HEK293 (cell line): Measurements from ENCODE around the gene RRAS.

Experiments used
- CTCF ChIA-PET: fragments of 350-600 bp; formaldehyde crosslinking; extraction: SDS; loops from one replicate; lab custom pipeline; 2021; ENCODE audit warnings: antibody characterized with exemption; lab: Yijun Ruan, JAX
- POLR2A ChIA-PET: fragments of 300-600 bp; formaldehyde crosslinking; extraction: SDS; loops from one replicate; lab custom pipeline; 2020; ENCODE audit warnings: antibody characterized with exemption, inconsistent platforms; lab: Yijun Ruan, JAX
- H3K27ac ChIP-seq: fragments of 200-500 bp; sonication (Bioruptor generic); 2 replicates; pipeline ENCODE4 v1.5.1; 2014; ENCODE audit warnings: low read depth, low read length, control low read depth, inconsistent platforms; ENCODE audit errors: extremely low read depth
- H3K36me3 ChIP-seq, 2 experiments: fragments of 200-500 bp in 1 of 2; sonication (Bioruptor generic) in 1 of 2; 1 replicate in 1 of 2; 2 replicates in 1 of 2; pipeline ENCODE4 v1.5.1; 2014 to 2017; ENCODE audit warnings: inconsistent platforms in 2 of 2, low read length in 2 of 2; ENCODE audit not compliant: control insufficient read depth in 2 of 2, insufficient read depth in 1 of 2
- H3K4me1 ChIP-seq: fragments of 200-500 bp; sonication (Bioruptor generic); 2 replicates; pipeline ENCODE4 v1.5.1; 2014; ENCODE audit warnings: mild to moderate bottlenecking, low read length, inconsistent platforms; ENCODE audit not compliant: control insufficient read depth, insufficient read depth
- H3K4me3 ChIP-seq: 2 replicates; pipeline ENCODE4 v1.5.1; 2011; ENCODE audit warnings: low read depth, mild to moderate bottlenecking, control low read depth, low read length, moderate library complexity
- H3K9me3 ChIP-seq: fragments of 200-500 bp; sonication (Bioruptor generic); 2 replicates; pipeline ENCODE4 v1.5.1; 2014; ENCODE audit warnings: low read depth, low read length, inconsistent platforms; ENCODE audit not compliant: control insufficient read depth, insufficient read depth
- GLI4 ChIP-seq: fragments of 450-650 bp; formaldehyde crosslinking; IDR thresholded peaks from 2 replicates; pipeline ENCODE4 v1.5.1; 2016; ENCODE audit warnings: missing biosample characterization, missing genetic modification characterization
- GLIS1 ChIP-seq: fragments of 450-650 bp; formaldehyde crosslinking; IDR thresholded peaks from 2 replicates; pipeline ENCODE4 v1.5.1; 2016; ENCODE audit warnings: missing biosample characterization, missing genetic modification characterization
- PATZ1 ChIP-seq: fragments of 450-650 bp; formaldehyde crosslinking; IDR thresholded peaks from 2 replicates; pipeline ENCODE4 v1.5.1; 2016; ENCODE audit warnings: missing biosample characterization, missing genetic modification characterization
- PRDM1 ChIP-seq: fragments of 450-650 bp; formaldehyde crosslinking; IDR thresholded peaks from 2 replicates; pipeline ENCODE4; 2016; ENCODE audit warnings: missing biosample characterization, missing genetic modification characterization
- SP2 ChIP-seq: fragments of 450-650 bp; formaldehyde crosslinking; IDR thresholded peaks from 2 replicates; pipeline ENCODE4 v1.5.1; 2016; ENCODE audit warnings: missing biosample characterization, missing genetic modification characterization
- SP3 ChIP-seq: fragments of 450-650 bp; formaldehyde crosslinking; IDR thresholded peaks from 2 replicates; pipeline ENCODE4 v1.5.1; 2016; ENCODE audit warnings: missing biosample characterization, missing genetic modification characterization
- SP7 ChIP-seq: fragments of 450-650 bp; formaldehyde crosslinking; IDR thresholded peaks from 2 replicates; pipeline ENCODE4 v1.5.1; 2016; ENCODE audit warnings: missing biosample characterization, missing genetic modification characterization
- TRIM28 ChIP-seq: IDR thresholded peaks from 2 replicates; pipeline ENCODE4 v1.6.1; 2011; ENCODE audit warnings: low read length, control low read depth, borderline replicate concordance
- YY2 ChIP-seq: fragments of 450-650 bp; formaldehyde crosslinking; IDR thresholded peaks from 2 replicates; pipeline ENCODE4 v1.5.1; 2016; ENCODE audit warnings: missing biosample characterization, missing genetic modification characterization
- ZBTB20 ChIP-seq: fragments of 450-650 bp; formaldehyde crosslinking; IDR thresholded peaks from 2 replicates; pipeline ENCODE4 v1.5.1; 2016; ENCODE audit warnings: missing biosample characterization, missing genetic modification characterization
- ZIC2 ChIP-seq: fragments of 450-650 bp; formaldehyde crosslinking; IDR thresholded peaks from 2 replicates; pipeline ENCODE4 v1.5.1; 2016; ENCODE audit warnings: missing biosample characterization, missing genetic modification characterization
- ZNF112 ChIP-seq: fragments of 450-650 bp; formaldehyde crosslinking; IDR thresholded peaks from 2 replicates; pipeline ENCODE4 v1.5.0; 2017; ENCODE audit warnings: missing biosample characterization, missing genetic modification characterization
- ZNF19 ChIP-seq: fragments of 450-650 bp; formaldehyde crosslinking; IDR thresholded peaks from 2 replicates; pipeline ENCODE4; 2016; ENCODE audit warnings: missing biosample characterization, missing genetic modification characterization, low read depth
- ZNF248 ChIP-seq: fragments of 450-650 bp; formaldehyde crosslinking; IDR thresholded peaks from 2 replicates; pipeline ENCODE4 v1.5.1; 2017; ENCODE audit warnings: missing biosample characterization, missing genetic modification characterization
- ZNF26 ChIP-seq: fragments of 450-650 bp; formaldehyde crosslinking; IDR thresholded peaks from 2 replicates; pipeline ENCODE4 v1.5.1; 2016; ENCODE audit warnings: missing biosample characterization, missing genetic modification characterization
- ZNF529 ChIP-seq: fragments of 450-650 bp; formaldehyde crosslinking; IDR thresholded peaks from 2 replicates; pipeline ENCODE4 v1.5.1; 2017; ENCODE audit warnings: missing genetic modification characterization, missing biosample characterization; ENCODE audit not compliant: insufficient replicate concordance
- ZNF530 ChIP-seq: fragments of 450-650 bp; formaldehyde crosslinking; IDR thresholded peaks from 2 replicates; pipeline ENCODE4 v1.5.1; 2016; ENCODE audit warnings: low read depth, missing biosample characterization, missing genetic modification characterization
- ZNF558 ChIP-seq: fragments of 450-650 bp; formaldehyde crosslinking; IDR thresholded peaks from 2 replicates; pipeline ENCODE4 v1.5.1; 2016; ENCODE audit warnings: missing biosample characterization, missing genetic modification characterization
- ZNF610 ChIP-seq: fragments of 450-650 bp; formaldehyde crosslinking; IDR thresholded peaks from 2 replicates; pipeline ENCODE4 v1.5.1; 2016; ENCODE audit warnings: missing biosample characterization, missing genetic modification characterization, borderline replicate concordance
- ZNF658 ChIP-seq: fragments of 450-650 bp; formaldehyde crosslinking; IDR thresholded peaks from 2 replicates; pipeline ENCODE4; 2016; ENCODE audit warnings: missing biosample characterization, missing genetic modification characterization
- ZNF677 ChIP-seq: fragments of 450-650 bp; IDR thresholded peaks from 2 replicates; pipeline ENCODE4 v1.5.0; 2018; ENCODE audit warnings: missing biosample characterization, mild to moderate bottlenecking, missing genetic modification characterization, moderate library complexity
- ZNF692 ChIP-seq: fragments of 450-650 bp; formaldehyde crosslinking; IDR thresholded peaks from 2 replicates; pipeline ENCODE4 v1.5.1; 2016; ENCODE audit warnings: missing biosample characterization, missing genetic modification characterization
- ZNF785 ChIP-seq: fragments of 450-650 bp; formaldehyde crosslinking; IDR thresholded peaks from 2 replicates; pipeline ENCODE4 v1.5.1; 2016; ENCODE audit warnings: missing biosample characterization, missing genetic modification characterization
- ZSCAN23 ChIP-seq: fragments of 450-650 bp; formaldehyde crosslinking; IDR thresholded peaks from 2 replicates; pipeline ENCODE4 v1.5.1; 2016; ENCODE audit warnings: missing biosample characterization, missing genetic modification characterization
- TF ChIP-seq, protein P1 (sequence below): fragments of 450-650 bp; formaldehyde crosslinking; IDR thresholded peaks from 2 replicates; pipeline ENCODE4 v1.5.1; 2017; ENCODE audit warnings: missing biosample characterization, missing genetic modification characterization
- TF ChIP-seq, protein P2 (sequence below): fragments of 450-650 bp; formaldehyde crosslinking; IDR thresholded peaks from 2 replicates; pipeline ENCODE4 v1.5.0; 2017; ENCODE audit warnings: missing biosample characterization, missing genetic modification characterization, borderline replicate concordance
- TF ChIP-seq, protein P3 (sequence below): sonication (generic); formaldehyde crosslinking; IDR thresholded peaks from 2 replicates; pipeline ENCODE4 v1.8.1; 2022; ENCODE audit warnings: mild to moderate bottlenecking, moderate library complexity, missing genetic modification reagents

The RRAS gene

DNA sequence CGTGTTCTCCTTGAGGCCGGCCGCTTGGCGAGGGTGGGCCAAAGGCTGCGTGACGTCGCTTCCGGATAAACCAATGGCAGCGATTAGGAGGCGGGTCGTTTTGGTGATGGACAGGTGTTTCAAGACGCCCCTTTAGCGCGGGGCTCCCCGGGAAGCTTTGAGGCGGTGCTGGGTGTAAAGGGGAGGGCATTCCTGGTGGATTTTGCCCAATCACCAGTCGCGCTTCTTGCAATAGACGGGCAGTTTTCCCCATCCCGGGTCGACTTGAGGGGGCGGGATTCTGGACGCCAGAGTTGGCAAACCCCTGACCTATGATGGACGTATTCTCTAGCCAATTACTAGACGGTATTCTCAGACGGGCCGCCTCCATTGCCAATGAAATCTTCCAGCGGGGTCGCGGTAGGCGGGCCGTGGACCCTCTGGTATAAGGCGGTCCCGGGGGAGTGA, 36.9 kb upstream of the RRAS start:
- peaks cover 18% of the 10 kb centered on the region in 2 experiments; a peak in 2 of 3 replicates for H3K36me3 ChIP-seq
- ChIA-PET CTCF (interaction anchor here (0.7 to 4.4 kb wide), 10 partner anchors 12 to 203 kb away, joined by 3 to 27 read pairs (median 4); partner anchors contain the start of genes BCL2L12, IRF3, PRRG2 and RRAS), POLR2A (interaction anchor here (0.5 to 3.8 kb wide), 32 partner anchors 10 to 603 kb away, joined by 3 to 56 read pairs (median 6); partner anchors contain the start of genes AKT1S1, ALDH16A1, AP2A1 and ATF5)
- H3K9me3 ChIP-seq, result no peaks in the 10 kb centered on the region
- peaks cover 21% of the 10 kb centered on the region for H3K4me1 ChIP-seq
- peak overlapping the region; percentile 76 for H3K4me3 ChIP-seq
- peak overlapping the region; percentile 94 for H3K27ac ChIP-seq
- TF ChIP-seq ZBTB20 (tag by site-specific recombination), result no peak
- no peak for TF ChIP-seq ZNF610 (tag by site-specific recombination)
- no peak for TF ChIP-seq PATZ1 (tag by site-specific recombination)
- no peak for TF ChIP-seq GLI4 (tag by site-specific recombination)
- TF ChIP-seq YY2 (tag by site-specific recombination), result no peak
- TF ChIP-seq ZIC2 (tag by site-specific recombination), result no peak
- peak; percentile 88 for TF ChIP-seq SP2 (tag by site-specific recombination)
- TF ChIP-seq ZNF112 (tag by site-specific recombination), result no peak
- no peak for TF ChIP-seq SP7 (tag by site-specific recombination)
- no peak for TF ChIP-seq ZNF558 (tag by site-specific recombination)
- TF ChIP-seq ZSCAN23, result no peak
- TF ChIP-seq ZNF530 (tag by site-specific recombination), result no peak
- no peak for TF ChIP-seq ZNF658 (tag by site-specific recombination)
- TF ChIP-seq ZNF26 (tag by site-specific recombination), result no peak
- TF ChIP-seq, protein P1, sequence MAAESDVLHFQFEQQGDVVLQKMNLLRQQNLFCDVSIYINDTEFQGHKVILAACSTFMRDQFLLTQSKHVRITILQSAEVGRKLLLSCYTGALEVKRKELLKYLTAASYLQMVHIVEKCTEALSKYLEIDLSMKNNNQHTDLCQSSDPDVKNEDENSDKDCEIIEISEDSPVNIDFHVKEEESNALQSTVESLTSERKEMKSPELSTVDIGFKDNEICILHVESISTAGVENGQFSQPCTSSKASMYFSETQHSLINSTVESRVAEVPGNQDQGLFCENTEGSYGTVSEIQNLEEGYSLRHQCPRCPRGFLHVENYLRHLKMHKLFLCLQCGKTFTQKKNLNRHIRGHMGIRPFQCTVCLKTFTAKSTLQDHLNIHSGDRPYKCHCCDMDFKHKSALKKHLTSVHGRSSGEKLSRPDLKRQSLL (tag by site-specific recombination), result no peak
- no peak for TF ChIP-seq ZNF19
- no peak for TF ChIP-seq PRDM1 (tag by site-specific recombination)
- TF ChIP-seq, protein P2, sequence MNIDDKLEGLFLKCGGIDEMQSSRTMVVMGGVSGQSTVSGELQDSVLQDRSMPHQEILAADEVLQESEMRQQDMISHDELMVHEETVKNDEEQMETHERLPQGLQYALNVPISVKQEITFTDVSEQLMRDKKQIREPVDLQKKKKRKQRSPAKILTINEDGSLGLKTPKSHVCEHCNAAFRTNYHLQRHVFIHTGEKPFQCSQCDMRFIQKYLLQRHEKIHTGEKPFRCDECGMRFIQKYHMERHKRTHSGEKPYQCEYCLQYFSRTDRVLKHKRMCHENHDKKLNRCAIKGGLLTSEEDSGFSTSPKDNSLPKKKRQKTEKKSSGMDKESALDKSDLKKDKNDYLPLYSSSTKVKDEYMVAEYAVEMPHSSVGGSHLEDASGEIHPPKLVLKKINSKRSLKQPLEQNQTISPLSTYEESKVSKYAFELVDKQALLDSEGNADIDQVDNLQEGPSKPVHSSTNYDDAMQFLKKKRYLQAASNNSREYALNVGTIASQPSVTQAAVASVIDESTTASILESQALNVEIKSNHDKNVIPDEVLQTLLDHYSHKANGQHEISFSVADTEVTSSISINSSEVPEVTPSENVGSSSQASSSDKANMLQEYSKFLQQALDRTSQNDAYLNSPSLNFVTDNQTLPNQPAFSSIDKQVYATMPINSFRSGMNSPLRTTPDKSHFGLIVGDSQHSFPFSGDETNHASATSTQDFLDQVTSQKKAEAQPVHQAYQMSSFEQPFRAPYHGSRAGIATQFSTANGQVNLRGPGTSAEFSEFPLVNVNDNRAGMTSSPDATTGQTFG (tag by site-specific recombination), result no peak
- peak; percentile 69; the same call in 1 of the 2 replicates for TF ChIP-seq ZNF677 (tag by site-specific recombination)
- TF ChIP-seq TRIM28, result no peak
- TF ChIP-seq ZNF529 (tag by site-specific recombination), result no peak
- TF ChIP-seq SP3 (tag by site-specific recombination), result peak; percentile 95; the same call in 1 of the 2 replicates
- TF ChIP-seq ZNF248 (tag by site-specific recombination), result no peak
- TF ChIP-seq, protein P3, sequence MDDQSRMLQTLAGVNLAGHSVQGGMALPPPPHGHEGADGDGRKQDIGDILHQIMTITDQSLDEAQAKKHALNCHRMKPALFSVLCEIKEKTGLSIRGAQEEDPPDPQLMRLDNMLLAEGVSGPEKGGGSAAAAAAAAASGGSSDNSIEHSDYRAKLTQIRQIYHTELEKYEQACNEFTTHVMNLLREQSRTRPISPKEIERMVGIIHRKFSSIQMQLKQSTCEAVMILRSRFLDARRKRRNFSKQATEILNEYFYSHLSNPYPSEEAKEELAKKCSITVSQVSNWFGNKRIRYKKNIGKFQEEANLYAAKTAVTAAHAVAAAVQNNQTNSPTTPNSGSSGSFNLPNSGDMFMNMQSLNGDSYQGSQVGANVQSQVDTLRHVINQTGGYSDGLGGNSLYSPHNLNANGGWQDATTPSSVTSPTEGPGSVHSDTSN (CRISPR knock-in tag), result peak; percentile 99
- no peak for TF ChIP-seq ZNF785 (tag by site-specific recombination)
- TF ChIP-seq GLIS1 (tag by site-specific recombination), result no peak
- TF ChIP-seq ZNF692 (tag by site-specific recombination), result no peak
